ENCODE measurements around the gene AMOTL1. TPM values are rescaled to one million over a fixed set of nuclear protein-coding genes. Genes with fewer than 3 reads are reported as not detected.

The AMOTL1 gene
- total RNA-seq, 2 experiments from 2014 or later = 3.9 to 4.6 TPM

DNA sequence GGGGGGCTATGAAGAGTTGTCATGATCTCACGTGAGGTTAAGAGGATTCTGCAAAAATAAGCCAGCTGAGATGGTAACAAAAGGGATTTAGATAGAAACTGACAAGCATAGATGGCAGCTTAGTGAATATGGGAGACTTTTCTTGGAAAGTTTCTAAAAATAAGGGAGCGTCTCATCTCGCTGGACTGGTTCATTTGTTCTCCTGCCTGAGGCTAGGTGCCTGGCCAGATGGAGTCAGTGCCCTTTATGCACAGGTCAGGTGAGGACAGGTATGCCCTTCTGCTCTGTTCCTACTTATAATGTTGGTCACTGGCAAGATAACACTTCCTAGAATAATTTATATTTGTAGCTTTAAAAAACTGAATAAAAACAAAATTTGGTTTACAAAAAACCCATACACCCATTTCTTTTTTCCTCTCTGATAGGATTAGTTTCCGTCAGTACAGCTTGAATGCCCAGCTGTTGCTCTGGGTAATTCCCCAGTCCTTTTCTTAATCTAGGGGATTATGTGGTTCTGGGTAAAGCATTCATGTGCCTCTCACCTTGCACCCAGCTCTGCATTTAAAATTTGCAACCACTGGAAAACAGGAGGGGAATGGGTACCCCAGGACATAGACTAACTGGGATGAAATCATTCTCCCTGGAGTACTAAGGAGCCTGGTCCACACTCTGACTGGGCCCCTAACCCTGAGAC lies 90.0 kb downstream of the AMOTL1 start:
- no peak overlapping the region for H3K27ac Mint-ChIP-seq
- H3K4me3 Mint-ChIP-seq = no peak overlapping the region
- CTCF ChIA-PET = interaction anchor here (0.8 to 1.1 kb wide), 2 partner anchors 40 to 72 kb away, joined by 3 to 4 read pairs; no protein-coding TSS in a partner anchor
- H3K9me3 Mint-ChIP-seq (ENCODE audit: low read depth) = no peaks in the 10 kb centered on the region
- no peaks in the 10 kb centered on the region for H3K27me3 Mint-ChIP-seq
- DNase-seq (no peak), ATAC-seq (no peak)
- H3K36me3 Mint-ChIP-seq = no peaks in the 10 kb centered on the region
- H3K4me1 Mint-ChIP-seq = peaks cover 4% of the 10 kb centered on the region

DNA sequence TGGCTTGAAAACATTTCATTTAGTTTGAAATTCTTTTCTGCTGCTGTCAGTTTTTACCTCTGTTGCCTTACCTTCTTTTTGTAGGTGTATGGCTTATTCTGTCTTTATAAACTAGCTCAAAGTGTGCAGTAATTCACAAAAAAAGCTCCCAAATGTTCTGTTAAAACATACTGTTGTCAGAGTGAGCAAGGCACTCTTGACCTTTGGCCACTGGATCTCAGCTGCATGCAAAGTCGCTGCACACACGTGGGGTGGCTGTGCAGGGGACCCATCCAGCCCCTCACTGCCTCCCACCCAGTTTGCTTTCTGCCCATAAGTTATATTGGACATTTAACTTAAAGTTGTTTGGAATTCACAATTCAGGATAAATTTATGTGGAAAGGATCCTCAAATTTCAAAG lies 92.2 kb downstream of the AMOTL1 start:
- DNase-seq (no peak), ATAC-seq (no peak)
- H3K36me3 Mint-ChIP-seq = no peaks in the 10 kb centered on the region
- no peak overlapping the region for H3K27ac Mint-ChIP-seq
- no peaks in the 10 kb centered on the region for H3K27me3 Mint-ChIP-seq
- CTCF ChIA-PET = no interaction called here
- H3K9me3 Mint-ChIP-seq (ENCODE audit: low read depth) = no peaks in the 10 kb centered on the region
- H3K4me3 Mint-ChIP-seq = no peak overlapping the region
- H3K4me1 Mint-ChIP-seq = peaks cover 5% of the 10 kb centered on the region

DNA sequence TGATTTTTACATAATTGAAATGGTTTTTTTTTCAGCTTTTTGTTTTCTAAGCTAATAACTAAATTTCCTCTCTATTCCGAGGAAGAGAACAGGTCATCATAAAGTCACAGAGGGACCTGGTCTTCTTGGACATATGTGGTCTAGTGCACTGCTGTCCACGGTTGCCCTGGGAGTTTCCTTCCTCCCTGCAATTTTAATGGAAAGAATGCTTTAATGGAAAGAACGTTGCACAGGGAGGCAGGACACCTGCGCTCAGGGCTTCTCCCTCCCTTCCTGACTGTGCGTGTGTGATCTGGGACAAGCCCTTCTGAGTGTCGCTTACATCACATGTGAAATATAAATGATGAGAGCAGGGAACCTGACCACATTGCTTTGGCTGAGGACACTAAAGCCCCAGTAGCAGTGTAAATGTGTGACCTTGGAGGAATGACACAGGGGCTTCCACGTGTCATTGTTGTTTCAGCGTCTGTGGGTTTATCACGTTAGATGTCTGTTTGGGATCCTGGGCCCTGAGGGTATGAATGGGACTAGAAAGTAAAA lies 93.2 kb downstream of the AMOTL1 start:
- Mint-ChIP-seq H3K27ac (no peak overlapping the region), H3K9me3 (ENCODE audit: low read depth) (no peaks in the 10 kb centered on the region), H3K4me3 (no peak overlapping the region), H3K36me3 (no peaks in the 10 kb centered on the region), H3K4me1 (peaks cover 6% of the 10 kb centered on the region), H3K27me3 (no peaks in the 10 kb centered on the region)
- DNase-seq = no peak
- CTCF ChIA-PET = no interaction called here
- no peak for ATAC-seq

DNA sequence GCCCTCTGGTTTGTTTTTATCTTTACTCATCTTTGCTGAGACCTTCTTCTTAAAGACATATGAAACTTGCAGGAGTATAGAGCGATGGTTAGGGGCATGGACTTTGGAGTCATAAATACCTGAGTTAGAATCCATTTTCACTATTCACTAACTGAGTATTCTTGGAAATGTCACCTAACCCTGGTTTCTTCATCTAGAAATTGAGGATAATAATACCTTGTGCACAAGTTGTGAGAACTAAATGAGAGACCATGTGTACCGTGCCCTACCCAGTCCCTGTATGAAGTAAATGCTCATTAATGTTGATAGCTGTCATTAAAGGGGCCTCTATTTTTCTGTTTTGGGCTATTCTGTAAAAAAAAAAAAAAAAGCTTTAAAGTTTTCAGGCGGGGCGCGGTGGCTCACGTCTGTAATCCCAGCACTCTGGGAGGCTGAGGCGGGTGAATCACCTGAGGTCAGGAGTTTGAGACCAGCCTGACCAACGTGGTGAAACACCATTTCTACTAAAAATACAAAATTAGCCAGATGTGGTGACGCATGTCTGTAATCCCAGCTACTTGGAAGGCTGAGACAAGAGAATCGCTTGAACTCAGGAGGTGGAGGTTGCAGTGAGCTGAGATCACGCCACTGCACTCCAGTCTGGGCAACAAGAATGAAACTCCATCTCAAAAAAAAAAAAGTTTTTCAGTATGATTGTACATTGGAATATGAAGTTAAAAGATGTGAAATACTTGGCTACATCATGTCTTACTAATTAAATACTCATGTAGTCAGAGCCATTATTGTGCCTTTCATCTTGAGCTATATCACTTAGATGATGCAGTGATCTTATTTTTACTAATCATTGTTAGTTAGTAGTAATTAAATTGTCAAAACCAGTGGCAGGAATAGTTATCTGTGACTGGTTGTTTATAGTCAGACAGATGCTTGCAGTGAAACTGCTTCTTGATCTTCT lies 95.0 kb downstream of the AMOTL1 start:
- CTCF ChIA-PET = interaction anchor here (0.6 to 0.7 kb wide), 2 partner anchors 23 to 207 kb away, joined by 3 read pairs; no protein-coding TSS in a partner anchor
- H3K27ac Mint-ChIP-seq = no peak overlapping the region
- no peak overlapping the region for H3K4me3 Mint-ChIP-seq
- no peaks in the 10 kb centered on the region for H3K9me3 Mint-ChIP-seq (ENCODE audit: low read depth)
- no peaks in the 10 kb centered on the region for H3K36me3 Mint-ChIP-seq
- peaks cover 7% of the 10 kb centered on the region for H3K4me1 Mint-ChIP-seq
- ATAC-seq = no peak
- no peak for DNase-seq
- no peaks in the 10 kb centered on the region for H3K27me3 Mint-ChIP-seq

DNA sequence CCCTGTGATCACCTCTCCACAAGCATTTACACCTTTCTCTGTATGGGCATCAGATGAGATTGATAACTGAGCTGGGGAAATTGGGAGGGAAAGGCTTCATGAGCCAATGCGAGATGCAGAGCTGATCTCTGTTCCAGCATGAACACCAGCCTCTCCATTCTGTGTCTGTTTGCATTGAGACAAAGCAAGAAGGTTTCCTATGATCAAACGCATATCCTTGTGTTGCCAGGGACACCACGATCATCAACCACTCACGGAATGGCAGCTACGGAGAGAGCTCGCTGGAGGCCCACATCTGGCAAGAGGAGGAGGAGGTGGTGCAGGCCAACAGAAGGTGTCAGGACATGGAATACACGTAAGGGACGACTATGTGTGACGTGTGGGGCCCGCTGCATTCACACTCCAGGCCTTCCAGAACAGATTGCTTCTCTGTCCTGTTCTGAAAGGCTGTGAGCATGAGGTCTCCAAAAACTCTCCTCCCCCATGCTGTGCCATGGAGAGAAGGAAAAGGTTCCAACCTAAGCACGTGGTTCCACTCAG lies 96.4 kb downstream of the AMOTL1 start:
- CTCF ChIA-PET = no interaction called here

DNA sequence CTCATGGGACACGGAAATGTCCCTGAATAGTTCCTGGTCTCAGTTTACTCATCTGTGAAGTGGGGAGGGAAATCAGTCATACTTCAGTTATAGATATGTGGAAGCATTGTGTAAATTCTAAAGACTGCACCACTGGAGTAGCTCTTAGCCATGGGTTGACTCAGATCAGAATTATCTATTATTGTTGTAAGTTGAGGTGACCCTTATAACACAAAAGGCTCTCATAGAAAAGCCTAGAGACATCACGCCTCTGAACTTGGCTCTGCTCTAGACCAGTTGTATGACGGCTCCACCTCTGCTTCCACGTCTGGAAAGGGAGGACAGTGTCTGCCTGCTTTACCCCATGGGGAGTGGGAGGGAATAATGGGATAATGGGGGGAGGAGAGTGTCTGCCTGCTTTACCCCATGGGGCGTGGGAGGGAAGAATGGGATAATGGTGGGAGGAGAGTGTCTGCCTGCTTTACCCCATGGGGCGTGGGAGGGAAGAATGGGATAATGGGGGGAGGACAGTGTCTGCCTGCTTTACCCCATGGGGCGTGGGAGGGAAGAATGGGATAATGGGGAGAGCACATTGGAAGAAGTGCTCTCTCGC lies 98.2 kb downstream of the AMOTL1 start:
- peaks cover 3% of the 10 kb centered on the region for H3K27me3 Mint-ChIP-seq
- peaks cover 7% of the 10 kb centered on the region for H3K4me1 Mint-ChIP-seq
- CTCF ChIA-PET = no interaction called here
- no peaks in the 10 kb centered on the region for H3K9me3 Mint-ChIP-seq (ENCODE audit: low read depth)
- no peaks in the 10 kb centered on the region for H3K36me3 Mint-ChIP-seq
- H3K27ac Mint-ChIP-seq = no peak overlapping the region
- DNase-seq = no peak
- H3K4me3 Mint-ChIP-seq = no peak overlapping the region
- no peak for ATAC-seq

More for the DNA sequence above, 96.4 kb downstream of the AMOTL1 start:
- H3K4me1 Mint-ChIP-seq = peaks cover 7% of the 10 kb centered on the region
- no peaks in the 10 kb centered on the region for H3K36me3 Mint-ChIP-seq
- H3K9me3 Mint-ChIP-seq (ENCODE audit: low read depth) = no peaks in the 10 kb centered on the region
- ATAC-seq = no peak
- no peak overlapping the region for H3K27ac Mint-ChIP-seq
- H3K27me3 Mint-ChIP-seq = peaks cover under 1% of the 10 kb centered on the region
- H3K4me3 Mint-ChIP-seq = no peak overlapping the region
- DNase-seq = no peak

DNA sequence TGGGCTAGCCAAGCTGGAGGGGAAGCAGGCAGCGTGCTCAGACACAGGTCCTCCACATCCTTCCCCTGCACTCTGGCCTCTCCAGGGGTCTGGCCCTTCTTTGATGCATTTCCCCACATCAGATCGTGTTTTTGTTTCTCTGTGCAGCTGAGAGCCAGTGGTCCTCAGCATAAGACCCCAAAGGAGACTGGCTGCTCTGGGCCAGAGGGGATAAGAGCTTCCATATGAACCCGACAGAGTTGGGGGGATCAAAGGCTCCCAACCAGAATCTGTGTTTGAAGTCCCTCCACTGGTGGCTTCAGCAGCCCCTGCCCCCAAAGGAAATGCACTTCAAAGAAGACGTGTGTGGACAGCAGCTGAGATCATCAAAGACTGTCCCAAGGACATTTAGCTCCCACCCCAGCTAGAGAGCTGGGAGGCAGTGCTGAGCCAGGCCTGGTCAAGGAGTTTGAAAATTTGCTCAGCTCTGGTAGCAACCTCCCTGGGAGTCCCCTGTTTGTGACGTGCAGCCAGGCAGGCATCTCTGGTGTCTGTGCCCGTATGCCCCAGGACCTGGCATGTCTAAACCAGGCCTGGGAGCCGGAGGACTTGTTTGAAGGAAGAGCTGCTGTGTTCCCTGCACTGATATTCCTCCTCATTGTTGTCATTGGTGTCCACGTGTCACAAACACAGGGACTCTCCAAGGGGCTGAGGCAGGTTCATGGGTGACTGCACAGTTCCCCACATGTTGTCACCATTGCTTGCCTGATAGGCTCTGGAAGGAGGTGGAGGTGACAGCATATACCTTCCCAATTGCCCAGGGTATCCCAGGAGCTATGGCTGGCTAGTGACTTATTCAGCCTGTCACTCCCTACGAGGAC lies 99.0 kb downstream of the AMOTL1 start:
- DNase-seq (no peak), ATAC-seq (no peak)
- no peak overlapping the region for H3K4me3 Mint-ChIP-seq
- CTCF ChIA-PET = no interaction called here
- H3K4me1 Mint-ChIP-seq = peaks cover 7% of the 10 kb centered on the region
- H3K9me3 Mint-ChIP-seq (ENCODE audit: low read depth) = no peaks in the 10 kb centered on the region
- H3K27ac Mint-ChIP-seq = no peak overlapping the region
- H3K27me3 Mint-ChIP-seq = peaks cover 4% of the 10 kb centered on the region
- H3K36me3 Mint-ChIP-seq = no peaks in the 10 kb centered on the region

DNA sequence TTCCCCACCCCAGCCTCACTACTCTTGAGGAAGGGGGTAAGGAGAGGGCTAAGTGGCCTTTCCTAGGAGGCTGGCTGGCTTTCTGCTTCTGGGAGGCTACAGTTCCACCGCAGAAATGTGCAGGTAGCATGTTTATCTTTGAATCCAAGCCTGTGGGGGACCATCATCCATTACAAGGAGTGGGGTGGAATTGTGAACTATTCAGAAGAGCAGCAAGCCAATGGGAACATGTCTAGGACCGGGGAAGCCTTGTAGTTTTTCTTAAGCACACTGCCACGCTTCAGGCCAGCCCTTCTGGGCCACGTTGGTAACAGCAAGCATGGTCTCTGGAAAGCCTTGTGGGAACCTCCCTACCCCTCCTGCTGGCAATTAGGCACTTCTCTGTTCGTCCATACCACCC lies 100.3 kb downstream of the AMOTL1 start:
- CTCF ChIA-PET = no interaction called here
- peaks cover 3% of the 10 kb centered on the region for H3K4me1 Mint-ChIP-seq
- ATAC-seq = no peak
- no peak overlapping the region for H3K27ac Mint-ChIP-seq
- H3K36me3 Mint-ChIP-seq = no peaks in the 10 kb centered on the region
- H3K9me3 Mint-ChIP-seq (ENCODE audit: low read depth) = no peaks in the 10 kb centered on the region
- DNase-seq = no peak
- peaks cover 6% of the 10 kb centered on the region for H3K27me3 Mint-ChIP-seq
- no peak overlapping the region for H3K4me3 Mint-ChIP-seq

DNA sequence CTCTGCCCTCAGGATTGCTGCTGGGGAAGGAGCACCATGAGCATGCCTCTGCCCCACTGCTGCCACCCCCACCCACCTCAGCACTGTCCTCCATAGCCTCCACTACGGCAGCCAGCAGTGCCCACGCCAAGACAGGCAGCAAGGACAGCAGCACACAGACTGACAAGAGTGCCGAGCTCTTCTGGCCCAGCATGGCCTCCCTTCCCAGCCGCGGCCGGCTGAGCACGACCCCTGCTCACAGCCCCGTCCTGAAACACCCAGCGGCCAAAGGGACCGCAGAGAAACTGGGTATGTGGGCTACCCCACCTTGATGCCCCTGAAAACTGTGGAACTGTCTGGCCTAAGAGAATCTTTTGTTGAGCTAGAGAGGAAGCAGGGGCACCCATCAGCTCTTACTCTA lies 101.0 kb downstream of the AMOTL1 start:
- Mint-ChIP-seq H3K27ac (no peak overlapping the region), H3K4me1 (peaks cover 1% of the 10 kb centered on the region), H3K9me3 (ENCODE audit: low read depth) (no peaks in the 10 kb centered on the region), H3K27me3 (peaks cover 6% of the 10 kb centered on the region), H3K4me3 (no peak overlapping the region), H3K36me3 (no peaks in the 10 kb centered on the region)
- no peak for ATAC-seq
- DNase-seq = no peak
- CTCF ChIA-PET = no interaction called here

DNA sequence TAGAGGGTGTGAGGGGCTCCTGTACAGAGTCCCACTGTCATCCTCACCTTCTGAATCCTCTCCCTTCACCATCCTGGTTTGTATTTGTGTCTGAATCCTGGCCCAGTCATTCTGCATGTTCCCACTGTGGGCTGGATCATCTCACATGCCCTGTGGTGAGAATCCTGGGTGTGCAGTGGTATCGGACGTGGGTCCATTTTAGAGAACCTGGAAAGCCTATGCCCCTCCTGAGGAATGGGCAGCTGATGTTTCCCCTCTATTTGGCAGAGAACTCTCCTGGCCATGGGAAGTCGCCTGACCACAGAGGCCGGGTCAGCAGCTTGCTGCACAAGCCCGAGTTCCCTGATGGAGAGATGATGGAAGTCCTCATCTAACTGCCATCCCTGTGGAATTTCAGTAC lies 102.3 kb downstream of the AMOTL1 start:
- CTCF ChIA-PET = no interaction called here
- no peak for ATAC-seq
- no peak for DNase-seq
- no peaks in the 10 kb centered on the region for H3K9me3 Mint-ChIP-seq (ENCODE audit: low read depth)
- no peak overlapping the region for H3K27ac Mint-ChIP-seq
- H3K27me3 Mint-ChIP-seq = peaks cover 9% of the 10 kb centered on the region
- H3K36me3 Mint-ChIP-seq = no peaks in the 10 kb centered on the region
- no peak overlapping the region for H3K4me3 Mint-ChIP-seq
- peaks cover 1% of the 10 kb centered on the region for H3K4me1 Mint-ChIP-seq

DNA sequence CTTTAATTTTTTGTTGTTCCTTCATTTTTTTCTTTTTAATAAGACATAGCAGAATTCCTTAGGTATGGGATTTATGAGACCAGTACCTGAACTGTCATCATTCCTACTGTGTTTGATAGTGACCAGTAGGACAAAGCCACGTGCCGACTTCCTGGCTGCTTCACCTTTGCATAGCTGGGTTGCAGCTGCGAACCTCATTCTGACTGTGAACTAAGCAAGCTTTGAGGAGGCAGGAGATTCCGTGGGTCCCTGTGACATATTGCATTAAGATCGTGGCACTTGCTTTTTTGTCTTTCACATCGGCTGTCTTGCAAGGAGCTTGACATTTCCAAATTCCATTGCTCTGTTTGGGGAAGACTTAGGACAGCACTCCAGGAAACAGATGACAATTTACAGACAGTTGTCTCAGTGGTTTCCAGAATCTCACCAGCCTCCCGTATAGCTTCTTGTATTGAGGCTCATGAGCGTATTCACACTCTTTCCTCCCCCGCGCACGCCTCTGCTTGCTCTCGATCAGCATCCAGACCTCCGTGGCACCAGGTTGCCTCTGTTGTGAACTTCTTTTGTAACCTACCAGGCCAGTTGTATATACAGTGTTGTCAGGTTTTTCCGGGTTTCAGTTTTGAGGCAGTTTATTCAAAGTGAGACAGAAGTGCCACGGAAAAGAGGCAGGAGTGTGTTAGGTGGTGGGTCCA lies 103.5 kb downstream of the AMOTL1 start:
- DNase-seq (no peak), ATAC-seq (no peak)
- no peak overlapping the region for H3K4me3 Mint-ChIP-seq
- H3K27ac Mint-ChIP-seq = no peak overlapping the region
- no peaks in the 10 kb centered on the region for H3K9me3 Mint-ChIP-seq (ENCODE audit: low read depth)
- H3K36me3 Mint-ChIP-seq = no peaks in the 10 kb centered on the region
- H3K4me1 Mint-ChIP-seq = peaks cover 7% of the 10 kb centered on the region
- CTCF ChIA-PET = no interaction called here
- peaks cover 9% of the 10 kb centered on the region for H3K27me3 Mint-ChIP-seq

DNA sequence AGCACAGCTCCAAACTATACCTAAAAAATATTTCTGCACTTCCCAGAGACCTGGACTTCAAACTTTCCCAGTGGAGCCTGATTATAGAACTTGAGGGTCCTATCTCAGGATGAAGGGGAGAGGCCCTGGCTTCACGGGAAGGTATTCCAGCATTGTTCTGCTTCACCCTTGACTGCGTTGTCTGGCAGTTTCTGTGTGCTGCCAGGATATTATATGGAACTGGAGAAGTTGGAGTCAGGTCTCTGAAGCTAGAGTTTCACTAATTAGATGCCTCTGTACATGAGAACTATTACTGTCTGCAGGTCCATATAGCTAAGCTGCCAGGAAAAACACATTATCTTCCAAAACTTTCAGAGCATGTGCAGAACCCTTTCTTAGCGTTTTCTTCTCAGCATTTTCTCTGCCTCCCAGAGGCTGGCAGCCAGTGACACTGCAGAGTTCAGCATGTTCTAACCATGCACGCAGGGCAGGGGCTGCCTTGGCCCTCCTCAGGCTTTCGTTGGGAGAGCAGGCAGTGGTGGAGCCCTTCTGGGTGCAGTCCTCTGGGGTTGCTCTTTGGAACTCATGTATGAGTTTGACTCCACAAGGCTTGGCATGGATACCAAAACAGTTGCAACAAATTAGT lies 105.9 kb downstream of the AMOTL1 start:
- H3K9me3 Mint-ChIP-seq (ENCODE audit: low read depth) = no peaks in the 10 kb centered on the region
- no peak overlapping the region for H3K4me3 Mint-ChIP-seq
- CTCF ChIA-PET = no interaction called here
- DNase-seq (no peak), ATAC-seq (no peak)
- peaks cover 17% of the 10 kb centered on the region for H3K4me1 Mint-ChIP-seq
- no peak overlapping the region for H3K27ac Mint-ChIP-seq
- H3K27me3 Mint-ChIP-seq = peaks cover 9% of the 10 kb centered on the region
- H3K36me3 Mint-ChIP-seq = no peaks in the 10 kb centered on the region
